Measurements from ENCODE around the gene NPIPB4.
"Not testable (repeated sequence)": the region's sequence is repeated elsewhere in the genome, so short reads cannot be mapped to it uniquely, and the experiment has no call there.

GRCh38 chr16:21823258-21823657 is 34.3 kb downstream of the NPIPB4 start:
- TF ChIP-seq CTCF (IDR thresholded peaks at IDR 0.05; ENCODE audit: insufficient read depth, low read length); GABPA (IDR thresholded peaks at IDR 0.05; ENCODE audit: low read depth); POLR2AphosphoS5 (IDR thresholded peaks at IDR 0.05; ENCODE audit: low read depth); SPI1 (IDR thresholded peaks at IDR 0.05; ENCODE audit: borderline replicate concordance, low read depth): not testable (repeated sequence)
